GM12865 (cell line): ENCODE measurements around the gene LRP1.

Source experiments
- DNase-seq: peaks from one replicate; pipeline ENCODE4 v3.0.0; 2010; ENCODE audit warnings: low read depth
- H3K4me3 ChIP-seq: 2 replicates; pipeline ENCODE4 v1.5.1; 2011; ENCODE audit warnings: mild to moderate bottlenecking, low read depth, low read length, control low read depth
- CTCF ChIP-seq: IDR thresholded peaks from 2 replicates; pipeline ENCODE4 v1.5.1; 2011; ENCODE audit warnings: low read length, control low read depth, low read depth, inconsistent platforms; ENCODE audit not compliant: insufficient read depth; ENCODE audit errors: missing control alignments

Gene LRP1

GRCh38 chr12:57124261-57124877 lies 3.9 kb upstream of the LRP1 start:
- peak; percentile 92 for TF ChIP-seq CTCF
- DNase-seq: peak; percentile 78
- H3K4me3 ChIP-seq: no peak overlapping the region

- H3K4me3 ChIP-seq: no peak overlapping the region
- TF ChIP-seq CTCF: no peak
- no peak for DNase-seq
Observed at GRCh38 chr12:57126061-57126460, 2.2 kb upstream of the LRP1 start.

GRCh38 chr12:57126561-57126960 lies 1.7 kb upstream of the LRP1 start:
- no peak for DNase-seq
- TF ChIP-seq CTCF: no peak
- no peak overlapping the region for H3K4me3 ChIP-seq

GRCh38 chr12:57127101-57127725 lies 1.1 kb upstream of the LRP1 start:
- peak; percentile 23 for TF ChIP-seq CTCF
- H3K4me3 ChIP-seq: peak overlapping the region; percentile 79
- DNase-seq: peak; percentile 42

- DNase-seq: no peak
- H3K4me3 ChIP-seq: peak overlapping the region; percentile 79
- no peak for TF ChIP-seq CTCF
Observed at GRCh38 chr12:57128519-57129247, 400 bp downstream of the LRP1 start.

GRCh38 chr12:57129321-57129842 lies 1.1 kb downstream of the LRP1 start:
- H3K4me3 ChIP-seq: no peak overlapping the region
- no peak for DNase-seq
- no peak for TF ChIP-seq CTCF

GRCh38 chr12:57129889-57130288 lies 1.6 kb downstream of the LRP1 start:
- no peak overlapping the region for H3K4me3 ChIP-seq
- no peak for TF ChIP-seq CTCF
- DNase-seq: no peak
